ENCODE results near the gene CADPS.

DNA sequence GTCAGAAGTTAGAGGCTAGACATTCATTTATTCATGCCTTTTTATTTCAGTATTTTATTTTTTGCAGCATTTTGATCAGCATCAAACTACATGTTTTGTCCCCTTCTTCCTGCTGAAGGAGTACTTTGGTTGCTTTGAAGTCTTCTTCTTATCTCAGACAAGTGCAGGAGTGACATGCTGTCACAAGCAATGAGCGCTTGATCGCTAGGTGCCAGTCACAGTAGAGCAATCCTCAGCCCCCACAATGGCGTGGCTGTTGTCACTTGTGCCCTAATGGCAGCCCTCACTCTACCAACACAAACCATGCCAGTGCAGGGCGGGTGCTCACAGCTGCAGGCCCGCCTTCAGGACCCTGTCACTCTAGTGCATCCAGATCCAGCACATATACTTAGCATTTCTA, 317.2 kb downstream of the CADPS start:
- TF ChIP-seq, protein P1, sequence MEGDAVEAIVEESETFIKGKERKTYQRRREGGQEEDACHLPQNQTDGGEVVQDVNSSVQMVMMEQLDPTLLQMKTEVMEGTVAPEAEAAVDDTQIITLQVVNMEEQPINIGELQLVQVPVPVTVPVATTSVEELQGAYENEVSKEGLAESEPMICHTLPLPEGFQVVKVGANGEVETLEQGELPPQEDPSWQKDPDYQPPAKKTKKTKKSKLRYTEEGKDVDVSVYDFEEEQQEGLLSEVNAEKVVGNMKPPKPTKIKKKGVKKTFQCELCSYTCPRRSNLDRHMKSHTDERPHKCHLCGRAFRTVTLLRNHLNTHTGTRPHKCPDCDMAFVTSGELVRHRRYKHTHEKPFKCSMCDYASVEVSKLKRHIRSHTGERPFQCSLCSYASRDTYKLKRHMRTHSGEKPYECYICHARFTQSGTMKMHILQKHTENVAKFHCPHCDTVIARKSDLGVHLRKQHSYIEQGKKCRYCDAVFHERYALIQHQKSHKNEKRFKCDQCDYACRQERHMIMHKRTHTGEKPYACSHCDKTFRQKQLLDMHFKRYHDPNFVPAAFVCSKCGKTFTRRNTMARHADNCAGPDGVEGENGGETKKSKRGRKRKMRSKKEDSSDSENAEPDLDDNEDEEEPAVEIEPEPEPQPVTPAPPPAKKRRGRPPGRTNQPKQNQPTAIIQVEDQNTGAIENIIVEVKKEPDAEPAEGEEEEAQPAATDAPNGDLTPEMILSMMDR (IDR thresholded peaks at IDR 0.05) = no peak
- no peak for TF ChIP-seq POLR2A (IDR thresholded peaks at IDR 0.05; ENCODE audit: low read length)
- no peak for TF ChIP-seq RFX5 (IDR thresholded peaks at IDR 0.05)
- TF ChIP-seq CBX2 (IDR thresholded peaks at IDR 0.05; ENCODE audit: borderline replicate concordance, low read depth) = no peak
- no peak for TF ChIP-seq MAFK (IDR thresholded peaks at IDR 0.05; ENCODE audit: partially characterized antibody)
- TF ChIP-seq ZFP36 (IDR thresholded peaks at IDR 0.05; ENCODE audit: borderline replicate concordance, partially characterized antibody) = no peak
- TF ChIP-seq, protein P2, sequence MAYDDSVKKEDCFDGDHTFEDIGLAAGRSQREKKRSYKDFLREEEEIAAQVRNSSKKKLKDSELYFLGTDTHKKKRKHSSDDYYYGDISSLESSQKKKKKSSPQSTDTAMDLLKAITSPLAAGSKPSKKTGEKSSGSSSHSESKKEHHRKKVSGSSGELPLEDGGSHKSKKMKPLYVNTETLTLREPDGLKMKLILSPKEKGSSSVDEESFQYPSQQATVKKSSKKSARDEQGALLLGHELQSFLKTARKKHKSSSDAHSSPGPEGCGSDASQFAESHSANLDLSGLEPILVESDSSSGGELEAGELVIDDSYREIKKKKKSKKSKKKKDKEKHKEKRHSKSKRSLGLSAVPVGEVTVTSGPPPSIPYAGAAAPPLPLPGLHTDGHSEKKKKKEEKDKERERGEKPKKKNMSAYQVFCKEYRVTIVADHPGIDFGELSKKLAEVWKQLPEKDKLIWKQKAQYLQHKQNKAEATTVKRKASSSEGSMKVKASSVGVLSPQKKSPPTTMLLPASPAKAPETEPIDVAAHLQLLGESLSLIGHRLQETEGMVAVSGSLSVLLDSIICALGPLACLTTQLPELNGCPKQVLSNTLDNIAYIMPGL (CRISPR knock-in tag; IDR thresholded peaks at IDR 0.05; ENCODE audit: borderline replicate concordance) = no peak
- TF ChIP-seq EHMT2 (IDR thresholded peaks at IDR 0.05; ENCODE audit: low read depth) = no peak
- TF ChIP-seq, protein P3, sequence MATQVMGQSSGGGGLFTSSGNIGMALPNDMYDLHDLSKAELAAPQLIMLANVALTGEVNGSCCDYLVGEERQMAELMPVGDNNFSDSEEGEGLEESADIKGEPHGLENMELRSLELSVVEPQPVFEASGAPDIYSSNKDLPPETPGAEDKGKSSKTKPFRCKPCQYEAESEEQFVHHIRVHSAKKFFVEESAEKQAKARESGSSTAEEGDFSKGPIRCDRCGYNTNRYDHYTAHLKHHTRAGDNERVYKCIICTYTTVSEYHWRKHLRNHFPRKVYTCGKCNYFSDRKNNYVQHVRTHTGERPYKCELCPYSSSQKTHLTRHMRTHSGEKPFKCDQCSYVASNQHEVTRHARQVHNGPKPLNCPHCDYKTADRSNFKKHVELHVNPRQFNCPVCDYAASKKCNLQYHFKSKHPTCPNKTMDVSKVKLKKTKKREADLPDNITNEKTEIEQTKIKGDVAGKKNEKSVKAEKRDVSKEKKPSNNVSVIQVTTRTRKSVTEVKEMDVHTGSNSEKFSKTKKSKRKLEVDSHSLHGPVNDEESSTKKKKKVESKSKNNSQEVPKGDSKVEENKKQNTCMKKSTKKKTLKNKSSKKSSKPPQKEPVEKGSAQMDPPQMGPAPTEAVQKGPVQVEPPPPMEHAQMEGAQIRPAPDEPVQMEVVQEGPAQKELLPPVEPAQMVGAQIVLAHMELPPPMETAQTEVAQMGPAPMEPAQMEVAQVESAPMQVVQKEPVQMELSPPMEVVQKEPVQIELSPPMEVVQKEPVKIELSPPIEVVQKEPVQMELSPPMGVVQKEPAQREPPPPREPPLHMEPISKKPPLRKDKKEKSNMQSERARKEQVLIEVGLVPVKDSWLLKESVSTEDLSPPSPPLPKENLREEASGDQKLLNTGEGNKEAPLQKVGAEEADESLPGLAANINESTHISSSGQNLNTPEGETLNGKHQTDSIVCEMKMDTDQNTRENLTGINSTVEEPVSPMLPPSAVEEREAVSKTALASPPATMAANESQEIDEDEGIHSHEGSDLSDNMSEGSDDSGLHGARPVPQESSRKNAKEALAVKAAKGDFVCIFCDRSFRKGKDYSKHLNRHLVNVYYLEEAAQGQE (IDR thresholded peaks at IDR 0.05) = no peak
- TF ChIP-seq, protein P4, sequence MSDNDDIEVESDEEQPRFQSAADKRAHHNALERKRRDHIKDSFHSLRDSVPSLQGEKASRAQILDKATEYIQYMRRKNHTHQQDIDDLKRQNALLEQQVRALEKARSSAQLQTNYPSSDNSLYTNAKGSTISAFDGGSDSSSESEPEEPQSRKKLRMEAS (IDR thresholded peaks at IDR 0.05) = no peak
- TF ChIP-seq, protein P5, sequence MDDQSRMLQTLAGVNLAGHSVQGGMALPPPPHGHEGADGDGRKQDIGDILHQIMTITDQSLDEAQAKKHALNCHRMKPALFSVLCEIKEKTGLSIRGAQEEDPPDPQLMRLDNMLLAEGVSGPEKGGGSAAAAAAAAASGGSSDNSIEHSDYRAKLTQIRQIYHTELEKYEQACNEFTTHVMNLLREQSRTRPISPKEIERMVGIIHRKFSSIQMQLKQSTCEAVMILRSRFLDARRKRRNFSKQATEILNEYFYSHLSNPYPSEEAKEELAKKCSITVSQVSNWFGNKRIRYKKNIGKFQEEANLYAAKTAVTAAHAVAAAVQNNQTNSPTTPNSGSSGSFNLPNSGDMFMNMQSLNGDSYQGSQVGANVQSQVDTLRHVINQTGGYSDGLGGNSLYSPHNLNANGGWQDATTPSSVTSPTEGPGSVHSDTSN (IDR thresholded peaks at IDR 0.05) = no peak
- TF ChIP-seq EP300 (IDR thresholded peaks at IDR 0.05) = no peak
- TF ChIP-seq POLR2AphosphoS2 (conservative IDR thresholded peaks at IDR 0.05; ENCODE audit: low read length) = no peak
- no peak for TF ChIP-seq CHD2 (IDR thresholded peaks at IDR 0.05; ENCODE audit: low read length, partially characterized antibody)

Measured in A549 (cell line).